Mucosa of descending colon (tissue), 3 donors: ENCODE results near the gene ARFGAP3. TPM values are rescaled to one million over a fixed set of nuclear protein-coding genes. Genes with fewer than 3 reads are reported as not detected.
A peak's percentile ranks its signal among the peaks of the same experiment; 100 is the strongest.

Experiments
- ATAC-seq: fragments of 200-7000 bp; cut with Tn5 transposase; one replicate; pipeline ENCODE4 v1.9.1; 2020; ENCODE audit warnings: mild to moderate bottlenecking, moderate library complexity
- DNase-seq, 3 donors: peaks; one replicate each; pipeline ENCODE4 v3.0.0-alpha.2; 2020
- H3K36me3 ChIP-seq: fragments of 200-600 bp; one replicate; pipeline ENCODE4 v1.8.0; 2021; ENCODE audit warnings: low read depth, mild to moderate bottlenecking
- H3K4me1 ChIP-seq: fragments of 200-600 bp; one replicate; pipeline ENCODE4 v1.8.0; 2021; ENCODE audit warnings: low read depth, mild to moderate bottlenecking
- H3K4me3 ChIP-seq: fragments of 200-600 bp; one replicate; pipeline ENCODE4 v1.8.0; 2021; ENCODE audit warnings: mild to moderate bottlenecking
- H3K9me3 ChIP-seq: fragments of 200-600 bp; one replicate; pipeline ENCODE4 v1.8.0; 2021; ENCODE audit warnings: mild to moderate bottlenecking
- intact Hi-C, 2 donors: fragments of 100-400 bp; cut with DNase I in 1 of 2; cut with micrococcal nuclease in 1 of 2; formaldehyde crosslinking; loops; one replicate each; pipeline versions ENCODE4 v1.11.0 to v1.11.1; 2022; cut with DNase I, micrococcal nuclease
- total RNA-seq, 3 donors: library from RNA; stranded (reverse); fragmentation: NEBNext Ultra II Directional in 2 of 3; extraction: Animal tissue kit (Norgen Biotek cat#: 25700) in 2 of 3; gene quantifications; one replicate each; pipeline versions ENCODE4 v1.2.1 to v1.2.4, GENCODE V29; 2021 to 2023
- TF ChIP-seq, protein P1 (sequence below): fragments of 200-600 bp; IDR thresholded peaks from one replicate; pipeline ENCODE4 v1.8.0; 2022; ENCODE audit warnings: antibody characterized with exemption, mild to moderate bottlenecking
- donor health status: DM: no; HTN: no; CAD: no; lungs with moderate emphysema.
- donor health status: DM: no; HTN: no; CAD: no.
- donor health status: DM: no; HTN: yes; CAD: no.

Gene ARFGAP3
- total RNA-seq, 3 donors from 2014 or later: 20.0 to 41.3 (median 34.3) TPM

DNA sequence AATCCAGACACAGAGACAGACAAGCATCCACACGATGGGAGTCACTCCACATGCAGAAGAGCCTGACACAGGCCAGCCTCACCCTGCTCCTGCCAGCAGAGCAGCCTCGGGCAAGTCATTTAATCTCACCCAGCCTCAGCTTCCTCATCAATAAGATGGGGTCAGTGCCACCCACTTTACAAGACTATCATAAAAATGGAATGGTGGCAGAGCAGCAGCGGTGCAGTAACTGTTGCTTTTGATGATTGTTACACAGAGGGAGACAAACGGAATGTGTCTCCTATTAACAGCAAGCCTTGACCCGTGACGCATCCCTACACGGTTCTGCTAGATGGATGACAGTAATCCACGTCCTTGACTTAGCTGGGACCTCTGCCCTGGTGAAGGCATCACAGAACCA lies 26.0 kb upstream of the ARFGAP3 start:
- peaks cover 11% of the 10 kb centered on the region for H3K36me3 ChIP-seq
- H3K4me3 ChIP-seq: no peak overlapping the region
- DNase-seq: no peak
- H3K4me1 ChIP-seq: peaks cover 5% of the 10 kb centered on the region
- no peaks in the 10 kb centered on the region for H3K9me3 ChIP-seq
- no peak for ATAC-seq
- TF ChIP-seq, protein P1, sequence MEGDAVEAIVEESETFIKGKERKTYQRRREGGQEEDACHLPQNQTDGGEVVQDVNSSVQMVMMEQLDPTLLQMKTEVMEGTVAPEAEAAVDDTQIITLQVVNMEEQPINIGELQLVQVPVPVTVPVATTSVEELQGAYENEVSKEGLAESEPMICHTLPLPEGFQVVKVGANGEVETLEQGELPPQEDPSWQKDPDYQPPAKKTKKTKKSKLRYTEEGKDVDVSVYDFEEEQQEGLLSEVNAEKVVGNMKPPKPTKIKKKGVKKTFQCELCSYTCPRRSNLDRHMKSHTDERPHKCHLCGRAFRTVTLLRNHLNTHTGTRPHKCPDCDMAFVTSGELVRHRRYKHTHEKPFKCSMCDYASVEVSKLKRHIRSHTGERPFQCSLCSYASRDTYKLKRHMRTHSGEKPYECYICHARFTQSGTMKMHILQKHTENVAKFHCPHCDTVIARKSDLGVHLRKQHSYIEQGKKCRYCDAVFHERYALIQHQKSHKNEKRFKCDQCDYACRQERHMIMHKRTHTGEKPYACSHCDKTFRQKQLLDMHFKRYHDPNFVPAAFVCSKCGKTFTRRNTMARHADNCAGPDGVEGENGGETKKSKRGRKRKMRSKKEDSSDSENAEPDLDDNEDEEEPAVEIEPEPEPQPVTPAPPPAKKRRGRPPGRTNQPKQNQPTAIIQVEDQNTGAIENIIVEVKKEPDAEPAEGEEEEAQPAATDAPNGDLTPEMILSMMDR: no peak
- intact Hi-C loops: loop anchor here in 1 of 2 donors (10.0 kb wide), 1 partner anchor 142 kb away; no protein-coding TSS in a partner anchor

DNA sequence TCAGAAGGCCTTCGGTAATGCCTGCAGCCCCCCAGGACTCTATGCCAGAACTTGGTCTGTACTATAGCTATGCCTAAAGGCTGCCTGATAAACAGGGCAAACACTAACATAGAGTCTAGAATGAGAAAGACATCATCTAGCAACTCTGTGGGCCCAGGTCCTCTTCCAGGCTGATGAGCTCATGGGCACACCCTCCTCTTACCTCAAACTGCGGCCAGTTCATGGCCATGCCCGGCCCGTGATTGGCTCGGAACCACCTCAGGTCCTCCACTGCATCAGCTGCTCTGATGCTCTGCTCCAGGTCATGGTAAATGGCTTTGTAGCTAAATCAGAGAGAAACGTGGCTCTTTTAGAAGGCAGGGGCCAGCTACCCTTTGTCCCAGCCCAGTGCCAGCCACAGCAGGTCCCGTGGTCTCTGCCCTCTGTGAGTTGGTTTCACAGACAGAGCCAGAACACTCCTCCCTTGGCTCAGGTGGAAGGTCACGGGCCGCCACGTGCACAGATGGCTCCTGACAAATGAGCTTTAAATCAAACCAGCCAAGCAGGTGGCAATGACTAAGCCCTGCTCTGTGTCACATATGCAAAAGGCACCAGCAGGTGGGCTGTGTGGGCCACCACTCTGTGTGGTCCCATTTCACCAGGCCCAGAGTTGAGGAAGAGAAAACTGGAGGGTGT lies 25.0 kb upstream of the ARFGAP3 start:
- Histone ChIP-seq H3K36me3 (peaks cover 11% of the 10 kb centered on the region), H3K4me1 (peaks cover 5% of the 10 kb centered on the region), H3K4me3 (no peak overlapping the region), H3K9me3 (no peaks in the 10 kb centered on the region)
- DNase-seq (no peak), ATAC-seq (no peak)
- intact Hi-C loops: loop anchor here in 1 of 2 donors (10.0 kb wide), 1 partner anchor 143 kb away; no protein-coding TSS in a partner anchor
- TF ChIP-seq, protein P1: no peak

DNA sequence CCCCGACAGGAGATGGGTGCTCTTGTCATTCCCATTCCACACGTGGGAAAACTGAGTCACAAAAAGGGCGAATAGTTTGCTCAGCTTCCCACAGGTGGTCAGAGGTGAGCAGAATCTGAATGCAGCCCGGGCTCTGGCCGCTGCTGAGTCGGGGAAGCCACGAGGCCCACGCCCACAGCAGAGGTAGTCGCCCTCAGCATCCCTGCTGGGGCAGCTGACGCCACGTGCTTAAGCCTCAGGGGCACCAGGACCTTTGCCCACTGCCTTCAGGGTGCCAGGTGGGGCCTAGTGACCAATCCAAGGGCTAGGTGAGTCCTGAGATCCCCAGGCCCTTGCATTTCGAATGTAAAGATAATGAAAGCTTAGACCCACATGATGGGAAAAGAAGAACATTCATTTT lies 24.2 kb upstream of the ARFGAP3 start:
- DNase-seq (no peak), ATAC-seq (no peak)
- Histone ChIP-seq H3K4me3 (no peak overlapping the region), H3K36me3 (peaks cover 13% of the 10 kb centered on the region), H3K9me3 (no peaks in the 10 kb centered on the region), H3K4me1 (peaks cover 5% of the 10 kb centered on the region)
- TF ChIP-seq, protein P1: no peak
- intact Hi-C loops: loop anchor here in 1 of 2 donors (10.0 kb wide), 1 partner anchor 144 kb away; no protein-coding TSS in a partner anchor

DNA sequence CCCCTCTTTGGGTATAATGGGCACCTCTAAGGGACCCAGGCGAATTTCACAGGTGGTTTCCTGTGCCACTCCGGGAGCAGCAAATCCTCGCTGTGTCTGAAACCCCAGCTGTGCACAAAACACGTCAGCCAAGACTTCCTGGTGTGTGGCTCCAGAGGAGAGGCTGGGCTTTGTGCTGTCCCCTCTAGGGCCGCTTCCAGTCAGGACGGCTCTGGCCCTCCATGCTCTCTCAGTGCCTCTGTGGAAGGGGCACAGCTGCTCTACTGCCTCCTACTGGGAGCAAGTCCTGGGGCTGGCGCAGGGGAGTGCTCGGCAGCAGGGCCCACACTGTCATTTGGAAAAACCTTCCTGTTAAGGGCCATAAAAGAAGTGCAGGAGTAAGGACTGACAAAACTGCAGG lies 23.7 kb upstream of the ARFGAP3 start:
- H3K9me3 ChIP-seq: no peaks in the 10 kb centered on the region
- H3K4me1 ChIP-seq: peaks cover 5% of the 10 kb centered on the region
- TF ChIP-seq, protein P1: no peak
- ATAC-seq (no peak), DNase-seq (no peak)
- intact Hi-C loops: loop anchor here in 1 of 2 donors (10.0 kb wide), 1 partner anchor 144 kb away; no protein-coding TSS in a partner anchor
- H3K4me3 ChIP-seq: no peak overlapping the region
- H3K36me3 ChIP-seq: peaks cover 14% of the 10 kb centered on the region

DNA sequence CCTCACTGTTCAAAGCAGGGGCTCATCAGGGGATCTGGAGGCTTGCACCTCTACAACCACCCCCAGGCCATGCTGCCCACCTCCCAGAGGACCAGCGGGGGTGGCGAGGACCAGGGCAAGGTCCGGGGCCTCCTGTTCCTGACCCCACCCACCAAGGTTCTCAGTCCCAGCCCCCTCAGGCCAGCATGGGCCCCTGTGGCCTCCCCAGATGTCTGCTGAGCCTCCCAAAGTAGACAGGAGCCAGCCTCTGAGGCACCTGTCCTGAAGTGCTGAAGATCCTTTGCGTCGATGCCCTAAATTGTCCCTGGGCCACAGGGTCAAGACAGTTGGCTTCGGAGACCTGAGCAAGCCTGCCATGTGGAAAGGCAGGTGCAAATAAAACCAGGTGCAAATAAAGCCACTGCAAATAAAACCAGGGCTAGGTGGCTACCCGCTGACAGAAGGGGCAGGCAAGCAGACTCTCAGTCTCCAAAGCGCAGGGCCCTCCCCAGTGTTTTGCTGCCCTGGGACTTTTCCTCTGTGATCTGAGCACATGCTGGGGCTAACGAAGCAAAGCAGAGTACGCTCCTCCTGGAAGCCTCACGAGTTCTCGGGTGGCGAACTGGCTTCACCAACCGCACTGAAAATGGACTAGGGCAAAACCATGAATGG lies 22.4 kb upstream of the ARFGAP3 start:
- peaks cover 14% of the 10 kb centered on the region for H3K36me3 ChIP-seq
- peak in 1 of 3 donors; percentile 29 for DNase-seq
- TF ChIP-seq, protein P1: no peak
- no peaks in the 10 kb centered on the region for H3K9me3 ChIP-seq
- peaks cover 5% of the 10 kb centered on the region for H3K4me1 ChIP-seq
- ATAC-seq: no peak
- no peak overlapping the region for H3K4me3 ChIP-seq
- intact Hi-C loops: loop anchor here in 1 of 2 donors (10.0 kb wide), 1 partner anchor 145 kb away; no protein-coding TSS in a partner anchor
